Upper lobe of left lung (tissue), 6 donors: ENCODE results near the gene SNX5. TPM values are rescaled to one million over a fixed set of nuclear protein-coding genes. Genes with fewer than 3 reads are reported as not detected.
A peak's percentile ranks its signal among the peaks of the same experiment; 100 is the strongest.

Experiments
- ATAC-seq, 2 donors: fragments of 200-7000 bp; cut with Tn5 transposase; one replicate each; pipeline ENCODE4 v1.9.1; 2022; ENCODE audit warnings: mild to moderate bottlenecking in 2 of 2, moderate library complexity in 2 of 2; ENCODE audit not compliant: low FRiP score in 2 of 2
- DNase-seq, 2 donors: peaks; one replicate each; pipeline ENCODE4 v3.0.0-alpha.2; 2019 to 2020
- H3K27ac ChIP-seq, 4 donors: fragments of 200-600 bp; sonication (generic); one replicate each; pipeline ENCODE4 v1.5.1; 2016 to 2019
- H3K27me3 ChIP-seq, 4 donors: fragments of 200-600 bp; sonication (generic); one replicate each; pipeline ENCODE4 v1.5.1; 2017 to 2019
- H3K36me3 ChIP-seq, 4 donors: fragments of 200-600 bp; sonication (generic); one replicate each; pipeline ENCODE4 v1.5.1; 2016 to 2019
- H3K4me1 ChIP-seq, 4 donors: fragments of 200-600 bp; sonication (generic); one replicate each; pipeline ENCODE4 v1.5.1; 2018 to 2019
- H3K4me3 ChIP-seq, 4 donors: fragments of 200-600 bp; sonication (generic); one replicate each; pipeline ENCODE4 v1.5.1; 2017 to 2019; ENCODE audit warnings: mild to moderate bottlenecking in 2 of 4, moderate library complexity in 1 of 4
- H3K9me3 ChIP-seq, 4 donors: fragments of 200-600 bp; sonication (generic); one replicate each; pipeline ENCODE4 v1.5.1; 2018 to 2019
- EP300 ChIP-seq, 4 donors: sonication (generic); formaldehyde crosslinking; IDR thresholded peaks; one replicate each; pipeline ENCODE4 v1.5.1; 2017; ENCODE audit warnings: antibody characterized with exemption in 4 of 4, control low read depth in 2 of 4
- POLR2A ChIP-seq, 4 donors: fragments of 450-650 bp; IDR thresholded peaks; one replicate each; pipeline ENCODE4 v1.5.1; 2016 to 2017; ENCODE audit warnings: antibody characterized with exemption in 4 of 4, mild to moderate bottlenecking in 2 of 4
- POLR2AphosphoS5 ChIP-seq, 2 donors: sonication (generic); formaldehyde crosslinking; IDR thresholded peaks; one replicate each; pipeline ENCODE4 v1.5.1; 2017; ENCODE audit warnings: antibody characterized with exemption in 2 of 2
- WGBS, 2 donors: methylation state at CpG; one replicate each; pipeline ENCODE4 v1.1.5; 2017 to 2018; 5-methylcytosine and 5-hydroxymethylcytosine counted together
- total RNA-seq, 6 donors: library from RNA; depleted of rRNA in 4 of 6; stranded (reverse); fragments of >200 nt in 4 of 6; gene quantifications; one replicate each; pipeline versions ENCODE4 v1.1.0 to v1.2.1, GENCODE V29; 2016 to 2021
- TF ChIP-seq, protein P1 (sequence below), 6 experiments: fragments of 450-650 bp in 4 of 6; fragments of 200-600 bp in 2 of 6; sonication (generic) in 2 of 6; IDR thresholded peaks; one replicate each; pipeline ENCODE4 v1.5.1; 2016 to 2019; ENCODE audit warnings: antibody characterized with exemption in 6 of 6
- donor health status: DM: no; HTN: no; CAD: no; lungs with moderate emphysema.
- donor health status: DM: no; HTN: yes; CAD: no; lungs with severe emphysema.

The SNX5 gene
- total RNA-seq, 6 donors from 2014 or later, result 72.0 to 177 (median 111) TPM

DNA sequence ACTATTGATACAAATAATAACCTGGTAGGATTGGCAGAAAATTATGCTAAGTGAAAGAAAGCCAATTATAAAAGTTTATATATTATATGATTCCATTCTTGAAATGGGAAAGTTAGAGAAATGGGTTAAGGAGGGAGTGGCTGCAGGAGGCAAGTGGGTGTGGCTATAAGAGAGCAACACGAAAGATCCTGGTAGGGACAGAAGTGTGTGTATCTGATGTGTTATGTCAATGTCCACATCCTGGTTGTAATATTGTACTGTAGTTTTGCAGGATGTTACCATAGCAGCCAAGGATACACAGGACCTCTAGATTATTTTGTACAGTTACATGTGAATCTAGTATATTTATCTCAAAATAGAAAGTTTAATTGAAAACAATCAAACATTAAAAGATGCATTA lies 46.8 kb downstream of the SNX5 start:
- no peak overlapping the region for H3K4me3 ChIP-seq
- WGBS, 2 donors, result 4 to 6% methylated on average over 1 of the region's 1 CpG
- no peaks in the 10 kb centered on the region for H3K9me3 ChIP-seq
- no peak for ATAC-seq
- no peaks in the 10 kb centered on the region for H3K36me3 ChIP-seq
- no peak for DNase-seq
- peaks cover under 1 to 7% (median 4%) of the 10 kb centered on the region in 4 donors for H3K4me1 ChIP-seq
- no peaks in the 10 kb centered on the region for H3K27me3 ChIP-seq
- no peak overlapping the region for H3K27ac ChIP-seq
- TF ChIP-seq, protein P1, sequence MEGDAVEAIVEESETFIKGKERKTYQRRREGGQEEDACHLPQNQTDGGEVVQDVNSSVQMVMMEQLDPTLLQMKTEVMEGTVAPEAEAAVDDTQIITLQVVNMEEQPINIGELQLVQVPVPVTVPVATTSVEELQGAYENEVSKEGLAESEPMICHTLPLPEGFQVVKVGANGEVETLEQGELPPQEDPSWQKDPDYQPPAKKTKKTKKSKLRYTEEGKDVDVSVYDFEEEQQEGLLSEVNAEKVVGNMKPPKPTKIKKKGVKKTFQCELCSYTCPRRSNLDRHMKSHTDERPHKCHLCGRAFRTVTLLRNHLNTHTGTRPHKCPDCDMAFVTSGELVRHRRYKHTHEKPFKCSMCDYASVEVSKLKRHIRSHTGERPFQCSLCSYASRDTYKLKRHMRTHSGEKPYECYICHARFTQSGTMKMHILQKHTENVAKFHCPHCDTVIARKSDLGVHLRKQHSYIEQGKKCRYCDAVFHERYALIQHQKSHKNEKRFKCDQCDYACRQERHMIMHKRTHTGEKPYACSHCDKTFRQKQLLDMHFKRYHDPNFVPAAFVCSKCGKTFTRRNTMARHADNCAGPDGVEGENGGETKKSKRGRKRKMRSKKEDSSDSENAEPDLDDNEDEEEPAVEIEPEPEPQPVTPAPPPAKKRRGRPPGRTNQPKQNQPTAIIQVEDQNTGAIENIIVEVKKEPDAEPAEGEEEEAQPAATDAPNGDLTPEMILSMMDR (IDR thresholded peaks at IDR 0.05), result no peak
- TF ChIP-seq POLR2AphosphoS5 (IDR thresholded peaks at IDR 0.05), result no peak
- no peak for TF ChIP-seq POLR2A (IDR thresholded peaks at IDR 0.05)
- TF ChIP-seq EP300 (IDR thresholded peaks at IDR 0.05), result no peak

DNA sequence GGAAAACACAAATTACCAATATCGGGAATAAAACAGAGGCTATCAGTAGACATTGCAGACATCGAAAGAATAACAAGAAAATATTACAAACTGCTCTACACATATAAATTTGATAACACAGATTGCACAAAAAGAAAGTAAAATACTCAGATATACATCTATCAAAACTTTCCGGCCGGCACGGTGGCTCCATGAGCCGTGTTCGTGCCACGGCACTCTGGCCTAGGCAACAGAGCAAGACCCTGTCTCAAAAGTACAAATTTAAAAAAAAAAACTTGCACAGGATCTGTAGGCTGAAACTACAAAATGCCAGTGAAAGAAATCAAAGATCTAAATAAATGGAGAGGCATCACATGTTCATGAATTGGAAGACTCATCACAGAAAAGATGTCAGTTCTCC lies 49.4 kb downstream of the SNX5 start:
- Histone ChIP-seq H3K4me1 (peaks cover 6 to 15% (median 11%) of the 10 kb centered on the region in 4 donors), H3K9me3 (no peaks in the 10 kb centered on the region), H3K27ac (no peak overlapping the region), H3K27me3 (no peaks in the 10 kb centered on the region), H3K4me3 (no peak overlapping the region), H3K36me3 (no peaks in the 10 kb centered on the region)
- DNase-seq (no peak), ATAC-seq (no peak)
- WGBS, 2 donors, result 96% methylated on average over 8 of the region's 8 CpGs
- TF ChIP-seq, protein P1 (IDR thresholded peaks at IDR 0.05), result no peak
- TF ChIP-seq EP300 (IDR thresholded peaks at IDR 0.05) (no peak), POLR2A (IDR thresholded peaks at IDR 0.05) (no peak), POLR2AphosphoS5 (IDR thresholded peaks at IDR 0.05) (no peak)

GRCh38 chr20:17917832-17918618 lies 50.6 kb downstream of the SNX5 start:
- H3K4me3 ChIP-seq, result no peak overlapping the region
- no peaks in the 10 kb centered on the region for H3K9me3 ChIP-seq
- TF ChIP-seq POLR2AphosphoS5 (IDR thresholded peaks at IDR 0.05), result no peak
- TF ChIP-seq, protein P1 (IDR thresholded peaks at IDR 0.05), result no peak
- no peaks in the 10 kb centered on the region for H3K27me3 ChIP-seq
- DNase-seq (no peak), ATAC-seq (no peak)
- peaks cover 6 to 15% (median 11%) of the 10 kb centered on the region in 4 donors for H3K4me1 ChIP-seq
- WGBS, 2 donors, result 87 to 89% methylated on average over 7 of the region's 7 CpGs
- no peak overlapping the region for H3K27ac ChIP-seq
- H3K36me3 ChIP-seq, result no peaks in the 10 kb centered on the region

DNA sequence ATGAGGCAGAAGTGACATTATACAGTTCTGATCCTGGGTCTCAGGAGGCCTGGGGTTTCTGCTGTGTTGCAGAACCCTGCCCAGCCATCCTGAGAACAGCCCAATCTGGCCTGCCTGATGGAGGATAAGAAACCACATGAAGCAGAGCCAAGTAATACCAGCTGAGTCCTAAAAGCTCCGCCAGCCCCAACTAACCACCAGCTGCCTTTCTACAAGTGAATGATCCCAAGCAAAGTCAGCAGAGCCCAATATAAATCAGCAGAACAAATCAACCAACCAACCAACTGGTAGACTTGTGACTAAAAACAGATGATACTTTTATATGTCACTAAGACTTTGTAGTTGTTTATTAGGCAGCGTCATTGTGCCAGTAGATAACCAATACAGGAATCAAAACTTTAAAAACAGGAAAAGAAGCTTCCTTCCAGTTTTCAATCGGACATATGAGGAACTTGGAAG lies 52.1 kb downstream of the SNX5 start:
- no peak overlapping the region for H3K4me3 ChIP-seq
- H3K9me3 ChIP-seq, result no peaks in the 10 kb centered on the region
- ATAC-seq (peak in 1 of 2 donors; percentile 64), DNase-seq (no peak)
- peak overlapping the region in 2 of 4 donors; percentile 44 to 46 for H3K27ac ChIP-seq
- WGBS, 2 donors, result 20 to 29% methylated on average over 3 of the region's 3 CpGs
- H3K36me3 ChIP-seq, result no peaks in the 10 kb centered on the region
- no peaks in the 10 kb centered on the region for H3K27me3 ChIP-seq
- TF ChIP-seq EP300 (IDR thresholded peaks at IDR 0.05) (no peak), POLR2AphosphoS5 (IDR thresholded peaks at IDR 0.05) (no peak), POLR2A (IDR thresholded peaks at IDR 0.05) (no peak)
- TF ChIP-seq, protein P1 (IDR thresholded peaks at IDR 0.05), result no peak
- H3K4me1 ChIP-seq, result peaks cover 7 to 16% (median 11%) of the 10 kb centered on the region in 4 donors

- DNase-seq (no peak), ATAC-seq (no peak)
- Histone ChIP-seq H3K4me1 (peaks cover 14 to 26% (median 19%) of the 10 kb centered on the region in 4 donors), H3K9me3 (no peaks in the 10 kb centered on the region), H3K36me3 (no peaks in the 10 kb centered on the region), H3K27ac (no peak overlapping the region), H3K4me3 (no peak overlapping the region), H3K27me3 (no peaks in the 10 kb centered on the region)
- TF ChIP-seq POLR2A (IDR thresholded peaks at IDR 0.05) (no peak), EP300 (IDR thresholded peaks at IDR 0.05) (no peak), POLR2AphosphoS5 (IDR thresholded peaks at IDR 0.05) (no peak)
- TF ChIP-seq, protein P1 (IDR thresholded peaks at IDR 0.05), result no peak
- 90 to 98% methylated on average over 4 of the region's 4 CpGs for WGBS, 2 donors
Measured at GRCh38 chr20:17914957-17915356, 53.6 kb downstream of the SNX5 start.
